Tibial nerve (tissue), 4 donors: ENCODE data around the gene HRAS. TPM values are rescaled to one million over a fixed set of nuclear protein-coding genes. Genes with fewer than 3 reads are reported as not detected.

Experiments used
- DNase-seq, 2 donors: peaks; one replicate each; pipeline ENCODE4 v3.0.0-alpha.2; 2019; ENCODE audit warnings: low spot score in 2 of 2
- H3K27ac ChIP-seq, 4 donors: fragments of 200-600 bp; sonication (generic) in 3 of 4; one replicate each; pipeline ENCODE4 v1.5.1; 2017 to 2019; ENCODE audit warnings: mild to moderate bottlenecking in 1 of 4
- H3K27me3 ChIP-seq, 2 donors: fragments of 200-600 bp; sonication (generic) in 1 of 2; one replicate each; pipeline versions ENCODE4 v1.5.1 to v1.6.0; 2017 to 2019
- H3K36me3 ChIP-seq, 3 donors: fragments of 200-600 bp; sonication (generic); one replicate each; pipeline ENCODE4 v1.5.1; 2018 to 2019
- H3K4me1 ChIP-seq, 4 donors: fragments of 200-600 bp; sonication (generic) in 3 of 4; one replicate each; pipeline ENCODE4 v1.5.1; 2017 to 2019
- H3K4me3 ChIP-seq, 4 donors: fragments of 200-600 bp; sonication (generic) in 3 of 4; one replicate each; pipeline ENCODE4 v1.5.1; 2017 to 2019; ENCODE audit warnings: mild to moderate bottlenecking in 1 of 4, moderate library complexity in 1 of 4
- H3K9me3 ChIP-seq, 4 donors: fragments of 200-600 bp; sonication (generic) in 3 of 4; one replicate each; pipeline ENCODE4 v1.5.1; 2017 to 2019
- CTCF ChIP-seq, 5 experiments: fragments of 200-600 bp in 3 of 5; fragments of 450-650 bp in 2 of 5; sonication (generic) in 3 of 5; IDR thresholded peaks; one replicate each; pipeline ENCODE4 v1.5.1; 2016 to 2019; ENCODE audit warnings: antibody characterized with exemption in 5 of 5, mild to moderate bottlenecking in 3 of 5, moderate library complexity in 2 of 5
- EP300 ChIP-seq, 2 donors: sonication (generic); formaldehyde crosslinking; IDR thresholded peaks; one replicate each; pipeline ENCODE4 v1.6.1; 2017; ENCODE audit warnings: antibody characterized with exemption in 2 of 2, mild to moderate bottlenecking in 1 of 2
- POLR2A ChIP-seq, 2 donors: fragments of 450-650 bp; IDR thresholded peaks; one replicate each; pipeline ENCODE4 v1.6.1; 2017; ENCODE audit warnings: antibody characterized with exemption in 2 of 2, mild to moderate bottlenecking in 2 of 2, moderate library complexity in 2 of 2
- WGBS, 2 donors: methylation state at CpG; one replicate each; pipeline ENCODE4 v1.1.5; 2018; 5-methylcytosine and 5-hydroxymethylcytosine counted together
- total RNA-seq, 4 donors: library from RNA; depleted of rRNA; stranded (reverse); fragments of >200 nt; gene quantifications; one replicate each; pipeline ENCODE4 v1.1.0, GENCODE V29; 2016

The HRAS gene
- total RNA-seq, 4 donors from 2014 or later: 64.3 to 71.1 (median 68.1) TPM

- H3K4me3 ChIP-seq: no peak overlapping the region
- no peak for DNase-seq
- H3K27me3 ChIP-seq: no peaks in the 10 kb centered on the region
- no peaks in the 10 kb centered on the region for H3K9me3 ChIP-seq
- no peak overlapping the region for H3K27ac ChIP-seq
- TF ChIP-seq POLR2A (IDR thresholded peaks at IDR 0.05) (no peak), CTCF (IDR thresholded peaks at IDR 0.05) (no peak), EP300 (IDR thresholded peaks at IDR 0.05) (no peak)
- 70 to 84% methylated on average over 8 of the region's 8 CpGs for WGBS, 2 donors
- peaks cover 0 to 36% (median 16%) of the 10 kb centered on the region in 4 donors for H3K4me1 ChIP-seq
- no peaks in the 10 kb centered on the region for H3K36me3 ChIP-seq
These were observed 36.4 kb upstream of the HRAS start for GRCh38 chr11:571802-572185.

GRCh38 chr11:569158-569885, 33.9 kb upstream of the HRAS start:
- no peak for DNase-seq
- TF ChIP-seq CTCF (IDR thresholded peaks at IDR 0.05) (no peak), POLR2A (IDR thresholded peaks at IDR 0.05) (no peak), EP300 (IDR thresholded peaks at IDR 0.05) (no peak)
- Histone ChIP-seq H3K36me3 (no peaks in the 10 kb centered on the region), H3K4me1 (peaks cover 0 to 23% (median 9%) of the 10 kb centered on the region in 4 donors), H3K27ac (peak overlapping the region; percentile 55 to 92 (median 88)), H3K9me3 (no peaks in the 10 kb centered on the region), H3K4me3 (peak overlapping the region; percentile 31 to 79 (median 68)), H3K27me3 (no peaks in the 10 kb centered on the region)
- 22 to 34% methylated on average over 22 to 31 of the region's 36 CpGs for WGBS, 2 donors

- no peaks in the 10 kb centered on the region for H3K36me3 ChIP-seq
- no peaks in the 10 kb centered on the region for H3K27me3 ChIP-seq
- peak overlapping the region; percentile 31 to 79 (median 68) for H3K4me3 ChIP-seq
- 1 to 2% methylated on average over 14 to 51 of the region's 123 CpGs for WGBS, 2 donors
- H3K9me3 ChIP-seq: no peaks in the 10 kb centered on the region
- DNase-seq: peak; percentile 80 to 83
- peak in 1 of 2 donors; percentile 25 for TF ChIP-seq EP300 (IDR thresholded peaks at IDR 0.05)
- TF ChIP-seq POLR2A (IDR thresholded peaks at IDR 0.05): peak; percentile 55 to 56
- TF ChIP-seq CTCF (IDR thresholded peaks at IDR 0.05): peak in 2 of 5 experiments; percentile 41 to 53
- peak overlapping the region; percentile 55 to 92 (median 88) for H3K27ac ChIP-seq
- peaks cover 0 to 21% (median 9%) of the 10 kb centered on the region in 4 donors for H3K4me1 ChIP-seq
These were observed 33.2 kb upstream of the HRAS start for GRCh38 chr11:568306-569157.

- H3K36me3 ChIP-seq: no peaks in the 10 kb centered on the region
- H3K4me3 ChIP-seq: peak overlapping the region; percentile 30 to 79 (median 40)
- no peaks in the 10 kb centered on the region for H3K27me3 ChIP-seq
- H3K27ac ChIP-seq: peak overlapping the region; percentile 55 to 92 (median 88)
- 26 to 59% methylated on average over 8 to 32 of the region's 41 CpGs for WGBS, 2 donors
- H3K4me1 ChIP-seq: peaks cover 0 to 21% (median 9%) of the 10 kb centered on the region in 4 donors
- DNase-seq: no peak
- no peaks in the 10 kb centered on the region for H3K9me3 ChIP-seq
- no peak for TF ChIP-seq EP300 (IDR thresholded peaks at IDR 0.05)
- no peak for TF ChIP-seq CTCF (IDR thresholded peaks at IDR 0.05)
- no peak for TF ChIP-seq POLR2A (IDR thresholded peaks at IDR 0.05)
These were observed 32.4 kb upstream of the HRAS start for GRCh38 chr11:567629-568292.
